Gastrocnemius medialis (tissue), 4 donors: ENCODE data around the gene LRFN2. TPM values are rescaled to one million over a fixed set of nuclear protein-coding genes. Genes with fewer than 3 reads are reported as not detected.

Source experiments
- ATAC-seq, 2 donors: fragments of 150-250 bp; one replicate each; pipeline ENCODE4 v1.9.1; 2016
- DNase-seq, 2 donors: peaks; one replicate each; pipeline ENCODE4 v3.0.0-alpha.2; 2019
- H3K27ac ChIP-seq, 4 donors: fragments of 200-600 bp; sonication (generic); 1 replicate in 1 of 4; 2 replicates in 3 of 4; pipeline ENCODE4 v1.5.1; 2016 to 2018; ENCODE audit warnings: mild to moderate bottlenecking in 2 of 4, moderate library complexity in 1 of 4
- H3K27me3 ChIP-seq, 3 donors: fragments of 200-600 bp; sonication (generic) in 2 of 3; 1 replicate in 1 of 3; 2 replicates in 2 of 3; pipeline versions ENCODE4 v1.5.1 to v1.6.0; 2016 to 2019; ENCODE audit warnings: mild to moderate bottlenecking in 1 of 3, moderate library complexity in 1 of 3
- H3K36me3 ChIP-seq, 2 donors: fragments of 200-600 bp; sonication (generic) in 1 of 2; one replicate each; pipeline ENCODE4 v1.5.1; 2017 to 2018
- H3K4me1 ChIP-seq, 2 donors: fragments of 200-600 bp; sonication (generic) in 1 of 2; one replicate each; pipeline ENCODE4 v1.5.1; 2016 to 2017; ENCODE audit warnings: mild to moderate bottlenecking in 2 of 2
- H3K4me3 ChIP-seq, 4 donors: fragments of 200-600 bp; sonication (generic) in 3 of 4; 1 replicate in 1 of 4; 2 replicates in 3 of 4; pipeline ENCODE4 v1.5.1; 2016 to 2019; ENCODE audit warnings: mild to moderate bottlenecking in 2 of 4
- H3K9me3 ChIP-seq, 3 donors: fragments of 200-600 bp; sonication (generic) in 2 of 3; 1 replicate in 1 of 3; 2 replicates in 2 of 3; pipeline ENCODE4 v1.5.1; 2016 to 2019
- CTCF ChIP-seq, 5 experiments: fragments of 450-650 bp in 3 of 5; fragments of 200-600 bp in 2 of 5; sonication (generic) in 2 of 5; IDR thresholded peaks in 4 of 5; conservative IDR thresholded peaks in 1 of 5; 1 replicate in 4 of 5; 2 replicates in 1 of 5; pipeline ENCODE4 v1.5.1; 2016 to 2019; ENCODE audit warnings: antibody characterized with exemption in 5 of 5, mild to moderate bottlenecking in 3 of 5, moderate library complexity in 3 of 5
- POLR2A ChIP-seq, 2 donors: fragments of 450-650 bp; IDR thresholded peaks; one replicate each; pipeline ENCODE4 v1.6.1; 2017; ENCODE audit warnings: antibody characterized with exemption in 2 of 2, mild to moderate bottlenecking in 2 of 2, moderate library complexity in 2 of 2
- in situ Hi-C, 4 donors: fragments of 200-750 bp; cut with MboI; loops; one replicate each; pipeline versions ENCODE4 v1.15.0 to v1.8.0; 2017; ENCODE audit warnings: low sequenced_read_pairs in 4 of 4
- intact Hi-C: fragments of 100-400 bp; cut with DNase I; formaldehyde crosslinking; loops from one replicate; pipeline ENCODE4 v1.15.1; 2023; ENCODE audit warnings: low total_unique reads
- total RNA-seq, 4 donors: library from RNA; depleted of rRNA; stranded (reverse); fragments of >200 nt; gene quantifications; one replicate each; pipeline versions ENCODE4 v1.1.0 to v1.2.3, GENCODE V29; 2016

The LRFN2 gene
- total RNA-seq, 4 donors from 2014 or later = not detected

GRCh38 chr6:40512340-40512739 lies 74.8 kb downstream of the LRFN2 start:
- TF ChIP-seq POLR2A (IDR thresholded peaks at IDR 0.05) (no peak), CTCF (IDR thresholded peaks at IDR 0.05 in 4 of 5, conservative IDR thresholded peaks at IDR 0.05 in 1 of 5) (no peak)
- Histone ChIP-seq H3K27me3 (no peaks in the 10 kb centered on the region), H3K9me3 (no peaks in the 10 kb centered on the region), H3K36me3 (no peaks in the 10 kb centered on the region), H3K4me1 (no peaks in the 10 kb centered on the region), H3K27ac (no peak overlapping the region), H3K4me3 (no peak overlapping the region)
- intact Hi-C loops = no loop called here
- in situ Hi-C loops = no loop called here
- ATAC-seq = no peak
- no peak for DNase-seq

DNA sequence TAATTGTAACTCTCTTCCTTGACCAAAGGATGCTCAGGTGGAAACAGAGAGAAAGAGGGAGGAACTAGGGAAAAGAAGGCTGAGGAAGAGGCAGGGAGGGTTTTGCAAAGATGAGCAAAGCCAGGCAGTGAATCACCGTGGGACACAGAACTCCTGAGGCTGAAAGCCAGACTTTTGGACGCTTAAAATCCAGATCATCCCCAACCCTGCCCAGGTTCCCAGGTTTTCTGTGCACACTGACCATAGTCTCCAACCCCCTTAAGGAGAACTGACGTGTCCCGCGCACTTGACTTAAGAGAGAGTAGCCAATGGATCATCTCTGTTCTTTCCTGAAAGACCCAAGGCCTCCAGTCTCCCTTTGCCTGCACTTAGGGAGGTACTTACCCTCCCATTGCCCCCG lies 75.3 kb downstream of the LRFN2 start:
- H3K27me3 ChIP-seq = no peaks in the 10 kb centered on the region
- TF ChIP-seq POLR2A (IDR thresholded peaks at IDR 0.05) (no peak), CTCF (IDR thresholded peaks at IDR 0.05 in 4 of 5, conservative IDR thresholded peaks at IDR 0.05 in 1 of 5) (no peak)
- in situ Hi-C loops (no loop called here), intact Hi-C loops (no loop called here)
- no peak overlapping the region for H3K4me3 ChIP-seq
- no peak for DNase-seq
- H3K4me1 ChIP-seq = no peaks in the 10 kb centered on the region
- ATAC-seq = no peak
- no peaks in the 10 kb centered on the region for H3K9me3 ChIP-seq
- H3K36me3 ChIP-seq = no peaks in the 10 kb centered on the region
- H3K27ac ChIP-seq = no peak overlapping the region

- intact Hi-C loops = no loop called here
- Histone ChIP-seq H3K27ac (no peak overlapping the region), H3K4me3 (no peak overlapping the region), H3K9me3 (no peaks in the 10 kb centered on the region), H3K36me3 (no peaks in the 10 kb centered on the region), H3K27me3 (no peaks in the 10 kb centered on the region), H3K4me1 (no peaks in the 10 kb centered on the region)
- TF ChIP-seq POLR2A (IDR thresholded peaks at IDR 0.05) (no peak), CTCF (IDR thresholded peaks at IDR 0.05 in 4 of 5, conservative IDR thresholded peaks at IDR 0.05 in 1 of 5) (no peak)
- ATAC-seq (no peak), DNase-seq (no peak)
- in situ Hi-C loops = no loop called here
Observed at GRCh38 chr6:40510442-40510841, 76.7 kb downstream of the LRFN2 start.

DNA sequence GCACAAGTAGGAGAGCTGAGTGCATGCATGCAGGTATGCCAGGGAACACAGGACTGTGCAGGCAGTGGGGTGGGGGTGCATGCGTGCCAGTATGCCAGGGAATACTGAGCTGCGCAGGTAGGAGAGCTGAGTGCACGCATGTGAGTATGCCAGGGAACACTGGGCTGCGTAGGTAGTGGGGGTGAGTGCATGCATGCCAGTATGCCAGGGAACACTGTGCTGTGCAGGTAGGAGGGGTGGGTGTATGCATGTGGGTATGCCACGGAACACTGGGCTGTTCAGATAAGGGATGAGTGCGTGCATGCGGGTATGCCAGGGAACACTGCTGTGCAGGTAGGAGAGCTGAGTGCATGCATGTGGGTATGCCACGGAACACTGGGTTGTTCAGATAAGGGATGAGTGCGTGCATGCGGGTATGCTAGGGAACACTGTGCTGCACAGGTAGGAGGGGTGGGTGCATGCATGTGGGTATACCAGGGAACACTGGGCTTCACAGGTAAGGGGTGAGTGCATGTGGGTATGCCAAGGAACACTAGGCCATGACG lies 77.4 kb downstream of the LRFN2 start:
- intact Hi-C loops (no loop called here), in situ Hi-C loops (no loop called here)
- ATAC-seq (no peak), DNase-seq (no peak)
- H3K4me1 ChIP-seq = no peaks in the 10 kb centered on the region
- H3K4me3 ChIP-seq = no peak overlapping the region
- TF ChIP-seq POLR2A (IDR thresholded peaks at IDR 0.05) (no peak), CTCF (IDR thresholded peaks at IDR 0.05 in 4 of 5, conservative IDR thresholded peaks at IDR 0.05 in 1 of 5) (no peak)
- no peaks in the 10 kb centered on the region for H3K27me3 ChIP-seq
- H3K36me3 ChIP-seq = no peaks in the 10 kb centered on the region
- no peaks in the 10 kb centered on the region for H3K9me3 ChIP-seq
- no peak overlapping the region for H3K27ac ChIP-seq

DNA sequence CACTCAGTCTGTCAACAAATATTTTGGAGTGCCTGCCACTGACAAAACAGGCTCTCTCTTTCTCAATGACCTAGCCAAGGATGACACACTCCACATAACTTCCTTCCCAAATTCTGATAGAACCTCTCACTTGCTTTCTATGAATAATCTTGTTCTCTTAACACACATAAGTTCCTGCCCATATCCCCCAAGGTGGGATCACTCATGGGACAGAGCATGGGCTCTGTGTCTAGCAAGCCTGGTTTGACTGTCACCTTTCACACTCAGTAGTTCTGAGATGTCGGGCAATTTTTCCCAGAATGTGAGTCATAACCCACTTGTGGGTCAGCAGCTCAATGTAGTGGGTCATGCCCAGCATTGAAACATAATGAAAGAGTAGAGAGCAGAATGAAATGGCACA lies 78.1 kb downstream of the LRFN2 start:
- Histone ChIP-seq H3K27ac (no peak overlapping the region), H3K9me3 (no peaks in the 10 kb centered on the region), H3K4me3 (no peak overlapping the region), H3K27me3 (no peaks in the 10 kb centered on the region), H3K36me3 (no peaks in the 10 kb centered on the region), H3K4me1 (no peaks in the 10 kb centered on the region)
- intact Hi-C loops = no loop called here
- no peak for ATAC-seq
- no peak for DNase-seq
- TF ChIP-seq CTCF (IDR thresholded peaks at IDR 0.05 in 4 of 5, conservative IDR thresholded peaks at IDR 0.05 in 1 of 5) (no peak), POLR2A (IDR thresholded peaks at IDR 0.05) (no peak)
- in situ Hi-C loops = no loop called here
